A549 (cell line): ENCODE data around the gene GATC. TPM values are rescaled to one million over a fixed set of nuclear protein-coding genes. Genes with fewer than 3 reads are reported as not detected.

Experiments used
- ATAC-seq, 2 experiments: fragments of 200-7000 bp in 1 of 2; fragments of >200 bp in 1 of 2; cut with Nextera tagmentation in 1 of 2; cut with Tn5 transposase in 1 of 2; 3 replicates each; pipeline versions ENCODE4 v1.8.0 to v1.9.1; 2018 to 2020; ENCODE audit warnings: mild to moderate bottlenecking in 1 of 2, moderate library complexity in 1 of 2
- CTCF ChIA-PET: fragments of 300-600 bp; sonication (Branson Sonifier 250); formaldehyde crosslinking; extraction: SDS; loops from one replicate; lab custom pipeline; 2021; ENCODE audit warnings: antibody characterized with exemption, inconsistent platforms; lab: Yijun Ruan, JAX
- POLR2A ChIA-PET: fragments of 350-600 bp; formaldehyde crosslinking; extraction: SDS; loops from one replicate; lab custom pipeline; 2021; ENCODE audit warnings: antibody characterized with exemption, inconsistent platforms; lab: Yijun Ruan, JAX
- DNase-seq, 2 experiments: peaks; one replicate each; pipeline versions ENCODE4 v3.0.0 to v3.0.0-alpha.2; 2011 to 2016; ENCODE audit warnings: low read depth in 1 of 2, low spot score in 1 of 2
- FAIRE-seq: peaks from 2 replicates; lab custom pipeline; 2011; peaks lifted over from hg19 to GRCh38; lab: Jason Lieb, UNC
- H3K27ac ChIP-seq, 2 experiments: fragments of >200 bp; sonication (Bioruptor Twin); formaldehyde crosslinking; 3 replicates each; pipeline ENCODE4 v1.5.1; 2016 to 2017
- H3K4me1 ChIP-seq: fragments of >200 bp; sonication (Bioruptor Twin); formaldehyde crosslinking; 3 replicates; pipeline ENCODE4 v1.6.1; 2016
- H3K4me2 ChIP-seq: fragments of >200 bp; sonication (Bioruptor Twin); formaldehyde crosslinking; 3 replicates; pipeline ENCODE4 v1.6.1; 2016
- H3K4me3 ChIP-seq: fragments of >200 bp; sonication (Bioruptor Twin); formaldehyde crosslinking; 3 replicates; pipeline ENCODE4 v1.5.1; 2016
- H3K9me3 ChIP-seq: fragments of >200 bp; sonication (Bioruptor Twin); formaldehyde crosslinking; 3 replicates; pipeline ENCODE4 v1.6.1; 2016
- CBX2 ChIP-seq: fragments of 200-600 bp; sonication (generic); IDR thresholded peaks from 2 replicates; pipeline ENCODE4 v1.6.1; 2016; ENCODE audit warnings: low read depth, mild to moderate bottlenecking, borderline replicate concordance
- CEBPB ChIP-seq, 2 experiments: fragments of >200 bp in 1 of 2; sonication (Bioruptor Twin) in 1 of 2; formaldehyde crosslinking in 1 of 2; IDR thresholded peaks; 2 replicates each; pipeline ENCODE4 v1.6.1; 2012 to 2016
- CHD2 ChIP-seq: fragments of 150-350 bp; IDR thresholded peaks from 2 replicates; pipeline ENCODE4 v1.6.1; 2014; ENCODE audit warnings: low read length; ENCODE audit not compliant: partially characterized antibody
- EHMT2 ChIP-seq: fragments of 200-600 bp; sonication (generic); IDR thresholded peaks from 2 replicates; pipeline ENCODE4 v1.6.1; 2016; ENCODE audit warnings: antibody characterized with exemption, low read depth, mild to moderate bottlenecking, moderate library complexity
- FOSB ChIP-seq: fragments of 250-450 bp; sonication (Bioruptor Pico); IDR thresholded peaks from 2 replicates; pipeline ENCODE4 v1.5.0; 2020; ENCODE audit warnings: mild to moderate bottlenecking, moderate library complexity
- FOSL2 ChIP-seq, 2 experiments: fragments of 450-650 bp in 1 of 2; fragments of >200 bp in 1 of 2; sonication (Bioruptor Twin) in 1 of 2; formaldehyde crosslinking; IDR thresholded peaks; 2 replicates each; pipeline versions ENCODE4 v1.5.0 to v1.6.1; 2016 to 2020; ENCODE audit warnings: mild to moderate bottlenecking in 1 of 2, moderate library complexity in 1 of 2
- FOXS1 ChIP-seq: fragments of 250-450 bp; sonication (Bioruptor Pico); IDR thresholded peaks from 2 replicates; pipeline ENCODE4 v1.5.0; 2020; ENCODE audit warnings: mild to moderate bottlenecking, moderate library complexity
- HEYL ChIP-seq: fragments of 250-450 bp; sonication (Bioruptor Pico); IDR thresholded peaks from 2 replicates; pipeline ENCODE4 v1.8.0; 2021; ENCODE audit warnings: mild to moderate bottlenecking, moderate library complexity
- HOXA7 ChIP-seq: fragments of 250-450 bp; sonication (Bioruptor Pico); IDR thresholded peaks from 2 replicates; pipeline ENCODE4 v1.5.0; 2020; ENCODE audit warnings: mild to moderate bottlenecking, moderate library complexity
- KDM5A ChIP-seq: fragments of 200-600 bp; sonication (generic); IDR thresholded peaks from 2 replicates; pipeline ENCODE4 v1.6.1; 2016; ENCODE audit warnings: antibody characterized with exemption, mild to moderate bottlenecking
- MAFK ChIP-seq: fragments of 450-650 bp; IDR thresholded peaks from 2 replicates; pipeline ENCODE4 v1.6.1; 2014; ENCODE audit not compliant: partially characterized antibody
- MAX ChIP-seq: IDR thresholded peaks from 2 replicates; pipeline ENCODE4 v1.6.1; 2012
- MAZ ChIP-seq: fragments of 150-350 bp; IDR thresholded peaks from 2 replicates; pipeline ENCODE4 v1.6.1; 2014; ENCODE audit warnings: antibody characterized with exemption, low read depth, low read length, borderline replicate concordance
- MYC ChIP-seq: IDR thresholded peaks from 2 replicates; pipeline ENCODE4 v1.6.1; 2012; ENCODE audit warnings: mild to moderate bottlenecking, inconsistent platforms, low read length, improper control_type of control experiment, borderline replicate concordance
- NPAS2 ChIP-seq: fragments of 250-450 bp; sonication (Bioruptor Pico); IDR thresholded peaks from 2 replicates; pipeline ENCODE4 v1.8.0; 2022; ENCODE audit warnings: mild to moderate bottlenecking, moderate library complexity, borderline replicate concordance
- NR3C1 ChIP-seq: fragments of >200 bp; sonication (Bioruptor Twin); formaldehyde crosslinking; IDR thresholded peaks from 3 replicates; pipeline ENCODE4 v1.6.1; 2017
- PHF8 ChIP-seq: fragments of 200-600 bp; sonication (generic); IDR thresholded peaks from 2 replicates; pipeline ENCODE4 v1.6.1; 2016; ENCODE audit warnings: low read depth, mild to moderate bottlenecking, antibody characterized with exemption, moderate library complexity, borderline replicate concordance
- RFX5 ChIP-seq: fragments of 450-650 bp; IDR thresholded peaks from 2 replicates; pipeline ENCODE4 v1.7.1; 2014; ENCODE audit warnings: antibody characterized with exemption, mild to moderate bottlenecking, moderate library complexity
- SMC3 ChIP-seq: fragments of >200 bp; sonication (Bioruptor Twin); formaldehyde crosslinking; IDR thresholded peaks from 3 replicates; pipeline ENCODE4 v1.6.1; 2018; ENCODE audit warnings: inconsistent platforms
- SREBF2 ChIP-seq: fragments of 450-650 bp; IDR thresholded peaks from 2 replicates; pipeline ENCODE4 v1.6.1; 2014; ENCODE audit warnings: mild to moderate bottlenecking, moderate library complexity
- TP53 ChIP-seq: fragments of 250-450 bp; sonication (Bioruptor Pico); IDR thresholded peaks from 2 replicates; pipeline ENCODE4 v1.5.0; 2021; ENCODE audit warnings: mild to moderate bottlenecking, moderate library complexity
- ZC3H11A ChIP-seq: fragments of 450-650 bp; IDR thresholded peaks from 2 replicates; pipeline ENCODE4 v1.6.1; 2014; ENCODE audit warnings: antibody characterized with exemption, mild to moderate bottlenecking
- WGBS: methylation state at CpG from one replicate; pipeline ENCODE4 v1.1.6; 2017; ENCODE audit errors: missing lambda C conversion rate; 5-methylcytosine and 5-hydroxymethylcytosine counted together
- polyA plus RNA-seq, 4 experiments: library from polyadenylated mRNA; depleted of rRNA in 3 of 4; stranded (reverse); fragments of >200 nt; fragmentation: RNase III in 1 of 4; extraction: RNeasy Plus Mini Kit Qiagen cat#74134 plus additional on column Dnase treatment in 1 of 4; gene quantifications; 2 replicates in 3 of 4; 3 replicates in 1 of 4; pipeline ENCODE4 v1.2.3, GENCODE V29; 2011 to 2017
- TF ChIP-seq, protein P1 (sequence below): fragments of 150-350 bp; IDR thresholded peaks from 2 replicates; pipeline ENCODE4 v1.6.1; 2014; ENCODE audit warnings: low read depth, mild to moderate bottlenecking, low read length
- TF ChIP-seq, protein P2 (sequence below): IDR thresholded peaks from 2 replicates; pipeline ENCODE4 v1.6.1; 2012; ENCODE audit warnings: low read depth, borderline replicate concordance
- TF ChIP-seq, protein P3 (sequence below): fragments of >200 bp; sonication (Bioruptor Twin); formaldehyde crosslinking; IDR thresholded peaks from 2 replicates; pipeline ENCODE4 v1.6.1; 2016
- TF ChIP-seq, protein P4 (sequence below): fragments of 250-450 bp; sonication (Bioruptor Pico); IDR thresholded peaks from 2 replicates; pipeline ENCODE4 v1.5.0; 2020; ENCODE audit warnings: low read depth, mild to moderate bottlenecking, moderate library complexity

GATC gene
- polyA plus RNA-seq, 2 of the 4 experiments (the other 2 are of a cell fraction) = 22.5 to 40.6 TPM

DNA sequence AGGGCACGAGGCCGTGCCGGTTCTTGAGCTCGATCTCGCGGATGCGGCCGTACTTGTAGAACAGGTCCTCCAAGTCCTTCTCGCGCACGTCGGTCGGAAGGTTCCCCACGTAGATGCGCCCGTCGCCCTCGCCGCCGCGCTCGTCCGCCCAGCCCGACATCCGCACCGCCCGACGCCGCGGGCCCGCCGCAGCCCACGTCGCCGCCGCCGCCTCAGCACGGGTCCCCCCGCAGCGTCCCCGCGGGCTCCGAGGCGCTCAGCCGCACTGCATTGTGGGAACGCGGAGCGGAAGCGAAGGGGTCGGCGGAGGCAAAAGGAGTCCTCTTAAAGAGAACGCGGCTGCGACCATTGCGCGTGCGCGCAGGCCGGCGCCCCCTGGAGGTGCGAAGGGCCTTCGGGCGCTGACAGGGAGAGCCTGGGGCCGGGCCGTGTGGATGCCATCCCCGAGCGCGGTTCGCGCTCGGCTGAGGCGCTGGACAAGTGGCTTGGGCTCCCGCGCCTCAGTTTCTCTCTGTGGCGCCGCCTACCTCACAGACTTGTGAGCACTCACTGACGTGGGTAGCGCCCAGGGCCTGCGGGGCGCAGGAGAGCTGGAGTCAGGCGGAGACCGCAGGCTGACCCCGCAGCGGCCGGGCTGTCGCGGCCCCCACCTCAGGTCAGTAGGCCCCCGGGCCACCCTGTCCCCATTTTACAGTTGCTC is 23.4 kb downstream of the GATC start, which contains the start of gene SRSF9 (continued):
- TF ChIP-seq NR3C1 (no peak), MYC (0 out of 2 replicates have a peak, but pooled peaks have one; percentile 18), NPAS2 (no peak), MAX (peak; percentile 91), TP53 (CRISPR knock-in tag) (no peak), SMC3 (peak; percentile 52; the same call in 2 of the 3 replicates), SREBF2 (0 out of 2 replicates have a peak, but pooled peaks have one; percentile 6), KDM5A (no peak), MAFK (no peak)
- TF ChIP-seq, protein P1, sequence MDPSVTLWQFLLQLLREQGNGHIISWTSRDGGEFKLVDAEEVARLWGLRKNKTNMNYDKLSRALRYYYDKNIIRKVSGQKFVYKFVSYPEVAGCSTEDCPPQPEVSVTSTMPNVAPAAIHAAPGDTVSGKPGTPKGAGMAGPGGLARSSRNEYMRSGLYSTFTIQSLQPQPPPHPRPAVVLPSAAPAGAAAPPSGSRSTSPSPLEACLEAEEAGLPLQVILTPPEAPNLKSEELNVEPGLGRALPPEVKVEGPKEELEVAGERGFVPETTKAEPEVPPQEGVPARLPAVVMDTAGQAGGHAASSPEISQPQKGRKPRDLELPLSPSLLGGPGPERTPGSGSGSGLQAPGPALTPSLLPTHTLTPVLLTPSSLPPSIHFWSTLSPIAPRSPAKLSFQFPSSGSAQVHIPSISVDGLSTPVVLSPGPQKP = no peak
- TF ChIP-seq, protein P2, sequence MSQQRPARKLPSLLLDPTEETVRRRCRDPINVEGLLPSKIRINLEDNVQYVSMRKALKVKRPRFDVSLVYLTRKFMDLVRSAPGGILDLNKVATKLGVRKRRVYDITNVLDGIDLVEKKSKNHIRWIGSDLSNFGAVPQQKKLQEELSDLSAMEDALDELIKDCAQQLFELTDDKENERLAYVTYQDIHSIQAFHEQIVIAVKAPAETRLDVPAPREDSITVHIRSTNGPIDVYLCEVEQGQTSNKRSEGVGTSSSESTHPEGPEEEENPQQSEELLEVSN = peak; percentile 90
- TF ChIP-seq, protein P3, sequence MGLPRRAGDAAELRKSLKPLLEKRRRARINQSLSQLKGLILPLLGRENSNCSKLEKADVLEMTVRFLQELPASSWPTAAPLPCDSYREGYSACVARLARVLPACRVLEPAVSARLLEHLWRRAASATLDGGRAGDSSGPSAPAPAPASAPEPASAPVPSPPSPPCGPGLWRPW = no peak

DNA sequence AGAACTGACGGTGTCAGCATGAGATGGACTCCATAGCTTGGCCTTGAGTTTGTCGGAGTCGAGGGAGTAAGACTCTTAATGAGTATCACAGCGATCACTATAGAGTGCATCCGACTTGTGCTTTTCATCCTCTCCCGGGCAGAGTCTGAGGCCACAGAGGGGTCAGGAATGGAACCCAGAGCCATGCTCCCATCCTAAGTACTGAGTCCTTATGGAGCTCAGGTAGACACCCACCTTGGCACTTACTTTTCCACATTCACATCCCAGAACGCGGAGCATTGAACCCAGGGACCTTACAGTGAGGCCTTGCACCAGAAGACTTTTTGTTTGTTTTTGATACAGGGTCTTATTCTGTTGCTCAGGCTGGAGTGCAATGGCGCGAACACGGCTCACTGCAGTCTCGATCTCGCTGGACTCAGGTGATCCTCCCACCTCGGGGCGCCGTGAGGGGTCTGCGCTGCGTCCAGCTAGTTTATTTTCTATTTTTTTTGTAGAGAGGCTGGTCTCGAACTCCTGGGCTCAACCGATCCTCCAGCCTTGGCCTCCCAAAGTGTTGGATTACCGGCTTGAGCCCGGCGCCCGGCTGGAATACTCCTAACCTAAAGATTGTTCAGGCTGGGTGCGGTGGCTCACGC is 24.0 kb downstream of the GATC start:
- H3K27ac ChIP-seq = peak overlapping the region; percentile 98
- peak; percentile 36 to 46 for DNase-seq

DNA sequence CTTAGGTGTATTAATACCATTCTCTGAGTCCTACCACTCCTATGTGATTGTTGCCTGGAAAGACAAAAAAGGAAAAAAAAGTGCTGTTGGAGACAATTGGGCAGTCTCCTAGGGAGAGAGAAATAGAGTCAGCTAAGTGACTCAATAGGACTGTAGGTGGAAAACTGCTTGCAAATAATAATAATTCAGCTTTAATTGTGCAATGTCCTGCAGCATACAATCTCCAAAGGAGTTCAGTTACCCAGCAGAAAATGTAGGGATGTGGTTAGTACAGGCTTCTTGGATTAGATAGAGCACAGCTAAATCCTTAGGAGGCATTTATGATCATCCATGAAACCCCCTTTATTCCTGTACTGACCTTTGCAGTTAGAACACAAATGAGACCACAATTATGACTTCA is 26.3 kb downstream of the GATC start:
- ATAC-seq (no peak), DNase-seq (no peak), FAIRE-seq (no peak)
- no peak overlapping the region for H3K27ac ChIP-seq
- peaks cover 27% of the 10 kb centered on the region for H3K4me1 ChIP-seq
- POLR2A ChIA-PET = no interaction called here
- no peak overlapping the region for H3K4me3 ChIP-seq
- no peaks in the 10 kb centered on the region for H3K9me3 ChIP-seq
- no peak for TF ChIP-seq FOXS1
- TF ChIP-seq ZC3H11A = no peak
- TF ChIP-seq FOSL2 (IDR thresholded peaks at IDR 0.05) = no peak
- TF ChIP-seq FOSL2 (CRISPR knock-in tag; IDR thresholded peaks at IDR 0.05) = no peak
- no peak for TF ChIP-seq MAFK
- TF ChIP-seq PHF8 = no peak
- TF ChIP-seq MYC = no peak
- no peak for TF ChIP-seq FOSB (CRISPR knock-in tag)
- no peak for TF ChIP-seq RFX5
- no peak for TF ChIP-seq EHMT2
- no peak for TF ChIP-seq HOXA7 (CRISPR knock-in tag)
- no peak for TF ChIP-seq HEYL
- no peak for TF ChIP-seq MAX
- TF ChIP-seq CHD2 = no peak
- TF ChIP-seq, protein P4, sequence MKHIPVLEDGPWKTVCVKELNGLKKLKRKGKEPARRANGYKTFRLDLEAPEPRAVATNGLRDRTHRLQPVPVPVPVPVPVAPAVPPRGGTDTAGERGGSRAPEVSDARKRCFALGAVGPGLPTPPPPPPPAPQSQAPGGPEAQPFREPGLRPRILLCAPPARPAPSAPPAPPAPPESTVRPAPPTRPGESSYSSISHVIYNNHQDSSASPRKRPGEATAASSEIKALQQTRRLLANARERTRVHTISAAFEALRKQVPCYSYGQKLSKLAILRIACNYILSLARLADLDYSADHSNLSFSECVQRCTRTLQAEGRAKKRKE (CRISPR knock-in tag) = no peak
- TF ChIP-seq MAZ = no peak
- TF ChIP-seq CEBPB (IDR thresholded peaks at IDR 0.05) = no peak
- TF ChIP-seq CBX2 = no peak
- H3K4me2 ChIP-seq = no peak overlapping the region
- CTCF ChIA-PET = interaction anchor here (0.6 to 9.7 kb wide), 5 partner anchors 8 to 271 kb away, joined by 3 to 99 read pairs (median 4); partner anchors contain the start of genes COX6A1 and RPLP0

More for the DNA sequence above, 24.0 kb downstream of the GATC start:
- ChIA-PET CTCF (interaction anchor here (0.7 to 11.1 kb wide), 21 partner anchors 9 to 146 kb away, joined by 3 to 167 read pairs (median 5); partner anchors contain the start of genes COX6A1 and DYNLL1), POLR2A (no interaction called here)
- Histone ChIP-seq H3K4me1 (peaks cover 44% of the 10 kb centered on the region), H3K4me3 (peak overlapping the region; percentile 80), H3K4me2 (peak overlapping the region; percentile 90), H3K9me3 (no peaks in the 10 kb centered on the region)
- ATAC-seq = peak in 1 of 2 experiments; percentile 58; a peak in 5 of 6 replicates
- TF ChIP-seq PHF8 (0 out of 2 replicates have a peak, but pooled peaks have one; percentile 10), SREBF2 (no peak)
- TF ChIP-seq, all 56 proteins: peak for 1
- no peak for FAIRE-seq
- 78% methylated on average over 23 of the region's 26 CpGs for WGBS
